GM13976 (cell line): ENCODE data around the gene GTPBP6.

Source experiments
- DNase-seq: peaks from one replicate; pipeline ENCODE4 v3.0.0; 2012; ENCODE audit warnings: low spot score
- in situ Hi-C: fragments of 300-500 bp; cut with MboI; formaldehyde crosslinking; loops from one replicate; pipeline ENCODE4 v1.12.0; 2022; ENCODE audit warnings: low sequenced_read_pairs, mixed read lengths, inconsistent platforms; ENCODE audit not compliant: unreplicated experiment
- TF ChIP-seq, protein P1 (sequence below): IDR thresholded peaks from 2 replicates; pipeline ENCODE4 v1.5.1; 2012; ENCODE audit warnings: borderline replicate concordance, mild to moderate bottlenecking; ENCODE audit not compliant: insufficient read depth; ENCODE audit errors: extremely low read depth, missing control alignments, control extremely low read depth

GTPBP6 gene

DNA sequence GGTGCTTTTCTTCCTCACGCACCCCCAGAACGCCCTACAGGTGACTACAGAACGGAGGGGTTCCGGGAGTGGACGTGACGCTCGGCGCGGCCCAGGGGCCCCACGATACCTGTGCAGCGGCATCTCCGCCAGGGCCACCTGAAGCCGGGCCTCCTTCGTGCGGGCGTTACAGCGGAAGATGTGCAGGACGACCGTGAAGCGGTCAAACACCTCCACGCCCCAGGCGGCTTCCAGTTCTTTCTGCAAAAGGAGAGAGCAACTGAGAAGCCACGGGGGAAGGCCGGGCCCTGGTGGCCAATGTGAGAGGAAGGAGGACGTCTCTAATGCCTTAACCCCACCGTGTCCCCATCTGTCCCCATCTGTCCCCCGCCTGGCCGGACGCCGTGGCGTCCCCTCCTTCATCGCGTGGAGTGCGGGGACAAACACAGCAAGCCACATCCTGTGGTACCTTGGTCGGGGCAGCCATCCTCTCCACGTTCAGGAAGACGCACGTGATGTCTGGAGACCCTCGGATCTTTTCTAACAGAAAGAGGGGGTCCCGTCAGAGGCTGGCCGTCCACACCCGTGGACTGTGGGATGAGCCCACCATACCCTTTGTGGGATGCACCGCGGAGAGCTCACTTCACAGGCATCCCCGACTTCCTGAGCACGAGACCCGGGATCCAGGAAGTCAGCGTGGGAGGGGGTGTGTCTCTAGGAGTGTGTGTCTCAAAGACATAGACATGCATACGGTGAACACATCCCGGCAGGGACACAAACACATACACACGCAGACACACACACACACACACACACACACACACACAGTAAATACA lies 3.6 kb downstream of the GTPBP6 start:
- in situ Hi-C loops, result no loop called here
- TF ChIP-seq, protein P1, sequence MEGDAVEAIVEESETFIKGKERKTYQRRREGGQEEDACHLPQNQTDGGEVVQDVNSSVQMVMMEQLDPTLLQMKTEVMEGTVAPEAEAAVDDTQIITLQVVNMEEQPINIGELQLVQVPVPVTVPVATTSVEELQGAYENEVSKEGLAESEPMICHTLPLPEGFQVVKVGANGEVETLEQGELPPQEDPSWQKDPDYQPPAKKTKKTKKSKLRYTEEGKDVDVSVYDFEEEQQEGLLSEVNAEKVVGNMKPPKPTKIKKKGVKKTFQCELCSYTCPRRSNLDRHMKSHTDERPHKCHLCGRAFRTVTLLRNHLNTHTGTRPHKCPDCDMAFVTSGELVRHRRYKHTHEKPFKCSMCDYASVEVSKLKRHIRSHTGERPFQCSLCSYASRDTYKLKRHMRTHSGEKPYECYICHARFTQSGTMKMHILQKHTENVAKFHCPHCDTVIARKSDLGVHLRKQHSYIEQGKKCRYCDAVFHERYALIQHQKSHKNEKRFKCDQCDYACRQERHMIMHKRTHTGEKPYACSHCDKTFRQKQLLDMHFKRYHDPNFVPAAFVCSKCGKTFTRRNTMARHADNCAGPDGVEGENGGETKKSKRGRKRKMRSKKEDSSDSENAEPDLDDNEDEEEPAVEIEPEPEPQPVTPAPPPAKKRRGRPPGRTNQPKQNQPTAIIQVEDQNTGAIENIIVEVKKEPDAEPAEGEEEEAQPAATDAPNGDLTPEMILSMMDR, result no peak
- no peak for DNase-seq

- in situ Hi-C loops, result no loop called here
- DNase-seq, result no peak
- TF ChIP-seq, protein P1, result no peak
Measured at GRCh38 chrX:314049-314448, 4.5 kb downstream of the GTPBP6 start.

GRCh38 chrX:313546-313945 lies 5.0 kb downstream of the GTPBP6 start:
- DNase-seq, result no peak
- TF ChIP-seq, protein P1, result no peak
- in situ Hi-C loops, result no loop called here

DNA sequence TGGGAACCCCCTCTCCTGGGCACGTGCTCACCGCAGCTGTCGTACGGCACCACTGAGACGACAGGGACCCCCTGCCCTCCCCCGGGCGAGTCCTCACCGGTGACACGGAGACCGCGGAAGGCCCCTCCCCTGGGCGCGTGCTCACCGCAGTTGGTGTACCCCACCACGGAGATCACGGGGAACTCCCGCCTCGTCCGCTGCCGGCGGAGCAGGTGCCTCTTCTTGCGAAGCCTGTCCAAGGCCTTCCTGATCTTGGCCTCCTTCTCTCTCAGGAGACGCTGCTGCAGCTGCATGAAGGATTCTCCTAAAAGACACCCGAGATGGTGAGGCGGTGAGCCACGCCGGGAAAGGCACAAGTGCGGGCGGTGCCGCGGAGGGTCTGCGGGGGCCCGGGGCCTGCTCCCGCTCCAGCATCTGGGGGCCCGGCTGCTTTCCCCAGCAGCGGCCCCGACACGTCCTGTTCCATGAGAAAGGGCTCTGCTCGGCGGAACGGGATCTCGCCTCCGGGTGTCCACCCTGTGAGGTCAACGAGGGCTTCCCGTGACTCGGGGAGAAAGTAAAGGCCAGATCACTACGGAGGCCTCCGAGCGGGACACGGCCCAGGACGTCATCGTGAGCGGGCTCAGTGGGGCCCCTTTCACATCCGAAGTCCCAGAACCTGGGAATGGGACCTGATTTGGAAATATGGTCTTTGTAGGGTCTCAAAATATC lies 5.8 kb downstream of the GTPBP6 start:
- TF ChIP-seq, protein P1, result no peak
- DNase-seq, result no peak
- in situ Hi-C loops, result no loop called here

- DNase-seq, result no peak
- TF ChIP-seq, protein P1, result no peak
- in situ Hi-C loops, result no loop called here
Measured at GRCh38 chrX:311156-312129, 7.2 kb downstream of the GTPBP6 start.

- no peak for DNase-seq
- TF ChIP-seq, protein P1, result no peak
- in situ Hi-C loops, result no loop called here
Measured at GRCh38 chrX:310621-311155, 7.9 kb downstream of the GTPBP6 start.
